Astrocyte (in vitro differentiated cells and primary cell): ENCODE measurements around the gene TENM3.

Experiments used
- CTCF ChIP-seq: IDR thresholded peaks from 2 replicates; pipeline ENCODE4 v1.5.1; 2011; ENCODE audit warnings: low read depth, mild to moderate bottlenecking, inconsistent platforms, low read length, moderate library complexity; ENCODE audit not compliant: insufficient read depth
- EZH2 ChIP-seq: IDR thresholded peaks from 2 replicates; pipeline ENCODE4 v1.6.1; 2012; ENCODE audit warnings: mild to moderate bottlenecking, low read length, inconsistent platforms; ENCODE audit not compliant: insufficient read depth

- TF ChIP-seq CTCF = no peak
- no peak for TF ChIP-seq EZH2
Observed at GRCh38 chr4:182736207-182736606, 493.0 kb downstream of the TENM3 start.
